RWPE2 (cell line): ENCODE results near the gene IL31.
"Not testable (repeated sequence)": the region's sequence is repeated elsewhere in the genome, so short reads cannot be mapped to it uniquely, and the experiment has no call there.

Source experiments
- ATAC-seq: fragments of 200-7000 bp; cut with Tn5 transposase; 3 replicates; pipeline ENCODE4 v1.9.1; 2021; ENCODE audit warnings: low read depth
- DNase-seq: peaks from one replicate; pipeline ENCODE4 v3.0.0-alpha.2; 2020; ENCODE audit warnings: low spot score
- H3K27ac ChIP-seq: fragments of 450-650 bp; 2 replicates; pipeline ENCODE4 v1.5.1; 2017; ENCODE audit warnings: mild to moderate bottlenecking; ENCODE audit not compliant: poor library complexity, severe bottlenecking
- H3K27me3 ChIP-seq: fragments of 250-450 bp; sonication (Bioruptor Pico); 2 replicates; pipeline ENCODE4 v1.5.1; 2021; ENCODE audit warnings: mild to moderate bottlenecking, moderate library complexity; ENCODE audit not compliant: insufficient read depth, poor library complexity, severe bottlenecking
- H3K36me3 ChIP-seq: fragments of 250-450 bp; sonication (Bioruptor Pico); 2 replicates; pipeline ENCODE4 v1.5.1; 2020; ENCODE audit warnings: low read depth, mild to moderate bottlenecking, moderate library complexity
- H3K4me1 ChIP-seq: fragments of 250-450 bp; sonication (Bioruptor Pico); 2 replicates; pipeline ENCODE4 v1.5.1; 2021; ENCODE audit warnings: mild to moderate bottlenecking, moderate library complexity; ENCODE audit not compliant: insufficient read depth, poor library complexity, severe bottlenecking
- H3K4me3 ChIP-seq: fragments of 250-450 bp; sonication (Bioruptor Pico); 2 replicates; pipeline ENCODE4 v1.5.1; 2021; ENCODE audit warnings: mild to moderate bottlenecking, moderate library complexity; ENCODE audit not compliant: severe bottlenecking
- H3K9me3 ChIP-seq: fragments of 250-450 bp; sonication (Bioruptor Pico); 2 replicates; pipeline ENCODE4 v1.5.1; 2021; ENCODE audit warnings: mild to moderate bottlenecking, moderate library complexity; ENCODE audit not compliant: severe bottlenecking
- TF ChIP-seq, protein P1 (sequence below): fragments of 450-650 bp; IDR thresholded peaks from one replicate; pipeline ENCODE4 v1.5.1; 2017; ENCODE audit warnings: mild to moderate bottlenecking, moderate library complexity; ENCODE audit not compliant: poor library complexity, severe bottlenecking

IL31 gene

DNA sequence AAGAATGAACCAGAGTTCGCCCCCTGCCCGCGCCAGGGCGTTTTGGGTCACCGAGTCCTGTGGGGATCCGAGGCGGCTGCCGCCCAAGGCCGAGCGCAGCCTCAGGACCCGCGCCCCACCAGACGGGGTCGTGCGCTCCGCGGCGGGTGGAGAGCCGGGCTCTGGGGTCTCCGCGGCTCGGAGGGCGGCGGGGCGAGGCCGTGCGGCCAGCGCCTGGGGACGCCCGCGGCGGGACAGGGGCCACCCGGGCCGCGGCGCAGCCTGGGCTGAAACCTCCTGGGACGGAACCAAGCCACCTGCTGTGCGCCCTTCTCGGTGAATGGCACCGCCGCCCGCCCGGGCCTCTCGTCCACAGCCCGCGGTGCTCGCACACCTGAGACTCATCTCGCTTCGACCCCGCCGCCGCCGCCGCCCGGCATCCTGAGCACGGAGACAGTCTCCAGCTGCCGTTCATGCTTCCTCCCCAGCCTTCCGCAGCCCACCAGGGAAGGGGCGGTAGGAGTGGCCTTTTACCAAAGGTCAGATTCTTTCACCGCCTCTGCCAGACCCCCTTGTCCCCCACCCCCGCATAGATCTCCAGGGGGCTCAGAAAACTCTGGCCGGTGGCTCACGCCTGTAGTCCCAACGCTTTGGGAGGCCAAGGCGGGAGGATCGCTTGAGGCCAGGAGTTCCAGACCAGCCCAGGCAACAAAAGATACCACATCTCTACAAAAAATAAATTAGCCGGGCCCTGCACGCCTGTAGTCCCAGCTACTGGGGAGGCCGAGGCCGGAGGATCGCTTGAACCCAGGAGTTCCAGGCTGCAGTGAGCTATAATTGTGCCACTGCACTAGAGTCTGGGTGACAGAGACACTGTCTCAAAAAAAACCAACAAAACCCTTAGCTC, 30.4 kb upstream of the IL31 start:
- Histone ChIP-seq H3K27ac (no peak overlapping the region), H3K36me3 (peaks cover 25% of the 10 kb centered on the region), H3K9me3 (no peaks in the 10 kb centered on the region), H3K4me3 (peak overlapping the region; percentile 60), H3K4me1 (no peaks in the 10 kb centered on the region), H3K27me3 (no peaks in the 10 kb centered on the region)
- no peak for DNase-seq
- TF ChIP-seq, protein P1, sequence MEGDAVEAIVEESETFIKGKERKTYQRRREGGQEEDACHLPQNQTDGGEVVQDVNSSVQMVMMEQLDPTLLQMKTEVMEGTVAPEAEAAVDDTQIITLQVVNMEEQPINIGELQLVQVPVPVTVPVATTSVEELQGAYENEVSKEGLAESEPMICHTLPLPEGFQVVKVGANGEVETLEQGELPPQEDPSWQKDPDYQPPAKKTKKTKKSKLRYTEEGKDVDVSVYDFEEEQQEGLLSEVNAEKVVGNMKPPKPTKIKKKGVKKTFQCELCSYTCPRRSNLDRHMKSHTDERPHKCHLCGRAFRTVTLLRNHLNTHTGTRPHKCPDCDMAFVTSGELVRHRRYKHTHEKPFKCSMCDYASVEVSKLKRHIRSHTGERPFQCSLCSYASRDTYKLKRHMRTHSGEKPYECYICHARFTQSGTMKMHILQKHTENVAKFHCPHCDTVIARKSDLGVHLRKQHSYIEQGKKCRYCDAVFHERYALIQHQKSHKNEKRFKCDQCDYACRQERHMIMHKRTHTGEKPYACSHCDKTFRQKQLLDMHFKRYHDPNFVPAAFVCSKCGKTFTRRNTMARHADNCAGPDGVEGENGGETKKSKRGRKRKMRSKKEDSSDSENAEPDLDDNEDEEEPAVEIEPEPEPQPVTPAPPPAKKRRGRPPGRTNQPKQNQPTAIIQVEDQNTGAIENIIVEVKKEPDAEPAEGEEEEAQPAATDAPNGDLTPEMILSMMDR, result no peak
- ATAC-seq, result no peak; the same call in 2 of the 3 replicates

DNA sequence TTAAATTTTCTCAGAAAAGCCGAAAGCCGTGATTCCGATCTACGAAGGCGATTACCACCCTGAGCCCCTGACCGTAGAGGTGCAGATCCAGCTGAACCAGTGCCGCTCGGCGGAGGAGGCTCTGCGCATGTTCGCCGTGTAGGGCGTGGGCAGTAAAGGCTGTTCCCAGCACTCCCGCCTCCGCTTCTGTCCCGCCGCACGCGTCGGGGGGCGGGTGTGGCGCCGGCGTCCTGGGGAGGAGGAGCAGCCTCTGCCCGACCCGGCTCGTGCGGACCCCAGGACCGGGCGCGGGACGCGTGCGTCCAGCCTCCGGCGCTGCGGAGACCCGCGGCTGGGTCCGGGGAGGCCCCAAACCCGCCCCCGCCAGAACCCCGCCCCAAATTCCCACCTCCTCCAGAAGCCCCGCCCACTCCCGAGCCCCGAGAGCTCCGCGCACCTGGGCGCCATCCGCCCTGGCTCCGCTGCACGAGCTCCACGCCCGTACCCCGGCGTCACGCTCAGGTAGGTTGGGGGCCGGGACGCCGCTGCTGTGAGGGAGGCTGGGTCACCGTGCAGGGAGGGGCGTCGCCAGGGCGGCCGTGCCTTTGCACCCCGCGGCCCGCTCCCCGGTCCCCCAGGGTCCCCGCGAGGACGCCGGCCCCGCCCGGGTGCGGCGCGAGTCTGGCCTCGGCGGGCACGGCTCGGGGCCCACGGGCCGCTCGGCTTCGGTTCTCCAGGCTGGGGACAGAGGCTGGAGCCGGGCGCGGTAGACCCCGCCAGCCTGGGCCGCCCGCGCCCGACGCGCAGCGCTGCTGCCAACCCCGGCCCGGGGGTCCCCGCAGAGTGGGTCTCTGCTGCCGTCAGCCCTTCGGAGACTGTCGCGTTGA, 29.5 kb upstream of the IL31 start, which contains the start of gene B3GNT4:
TSS of gene B3GNT4 (plus strand) at position 409 of the 866 bp plus-strand sequence. CDS start 910 bp downstream, outside the sequence.
- Histone ChIP-seq H3K27me3 (no peaks in the 10 kb centered on the region), H3K27ac (peak within 1 kb of the TSS; percentile 12), H3K4me3 (peak within 1 kb of the TSS; percentile 60), H3K9me3 (no peaks in the 10 kb centered on the region), H3K36me3 (peaks cover 18% of the 10 kb centered on the region; the same call in 1 of the 2 replicates), H3K4me1 (no peaks in the 10 kb centered on the region)
- TF ChIP-seq, protein P1, result no peak
- no peak for DNase-seq
- ATAC-seq, result peak; percentile 75

DNA sequence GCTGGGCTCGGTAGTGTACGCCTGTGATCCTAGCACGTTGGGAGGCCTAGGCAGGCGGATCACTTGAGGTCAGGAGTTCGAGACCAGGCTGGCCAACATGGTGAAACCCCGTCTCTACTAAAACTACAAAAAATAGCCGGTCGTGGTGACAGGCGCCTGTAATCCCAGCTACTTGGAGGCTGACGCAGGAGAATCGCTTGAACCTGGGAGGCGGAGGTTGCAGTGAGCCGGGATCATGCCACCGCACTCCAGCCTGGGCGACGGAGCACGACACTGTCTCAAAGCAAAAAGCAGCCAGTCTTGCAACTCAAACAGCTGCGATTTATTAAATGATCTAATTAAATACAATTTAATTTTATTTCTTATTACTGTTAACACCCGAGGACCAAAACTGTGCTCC, 28.8 kb upstream of the IL31 start:
- DNase-seq, H3K4me1 ChIP-seq, H3K9me3 ChIP-seq, ATAC-seq, H3K27me3 ChIP-seq: not testable (repeated sequence)
- Histone ChIP-seq H3K4me3 (peak overlapping the region; percentile 60), H3K27ac (peak overlapping the region; percentile 12), H3K36me3 (peaks cover 10% of the 10 kb centered on the region; the same call in 1 of the 2 replicates)

DNA sequence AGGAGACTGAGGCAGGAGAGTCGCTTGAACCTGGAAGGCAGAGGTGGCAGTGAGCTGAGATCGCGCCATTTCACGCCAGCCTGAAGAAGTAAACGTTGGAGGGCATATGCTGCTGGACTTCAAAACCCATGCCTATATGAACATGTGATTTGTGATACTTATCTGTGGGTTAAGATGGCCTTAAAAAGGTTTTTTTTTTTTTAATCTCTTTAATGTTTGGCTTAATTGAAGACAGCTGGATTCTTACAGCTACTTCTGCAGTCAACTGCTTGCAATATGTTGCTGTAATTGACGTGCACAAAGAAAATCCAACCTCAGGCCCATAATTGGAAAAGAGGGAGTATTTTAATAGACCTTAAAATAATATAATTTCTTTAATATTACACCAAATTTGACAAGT, 28.0 kb upstream of the IL31 start:
- no peak for ATAC-seq
- Histone ChIP-seq H3K27ac (no peak overlapping the region), H3K27me3 (no peaks in the 10 kb centered on the region), H3K4me3 (no peak overlapping the region), H3K36me3 (0 out of 2 replicates have a peak, but pooled peaks cover 2% of the 10 kb centered on the region), H3K9me3 (no peaks in the 10 kb centered on the region), H3K4me1 (peaks cover 8% of the 10 kb centered on the region)
- TF ChIP-seq, protein P1, result no peak
- no peak for DNase-seq

DNA sequence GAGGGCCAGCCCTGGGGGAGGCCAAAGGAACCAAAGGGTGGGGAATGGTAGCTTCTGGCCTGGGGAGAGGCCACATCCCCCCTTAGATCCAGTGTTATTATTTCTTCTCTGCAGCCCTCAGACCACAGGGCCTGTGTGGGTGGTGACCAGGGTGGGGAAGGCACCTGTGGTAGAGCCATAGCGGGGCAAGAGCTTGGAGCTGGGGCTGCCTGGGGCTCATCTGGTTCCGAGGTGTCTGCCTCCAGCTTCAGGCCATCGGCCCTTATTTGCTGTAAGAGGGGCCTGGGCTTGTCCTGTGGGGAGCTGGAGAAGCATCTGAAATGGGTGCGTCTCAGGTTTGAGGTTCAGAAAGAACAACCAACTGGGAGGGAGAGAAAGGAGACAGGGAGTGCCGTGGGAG, 27.4 kb upstream of the IL31 start:
- no peak for DNase-seq
- no peaks in the 10 kb centered on the region for H3K27me3 ChIP-seq
- no peak for ATAC-seq

More for the DNA sequence above, 27.4 kb upstream of the IL31 start:
- Histone ChIP-seq H3K27ac (no peak overlapping the region), H3K9me3 (no peaks in the 10 kb centered on the region), H3K36me3 (no peaks in the 10 kb centered on the region), H3K4me3 (no peak overlapping the region), H3K4me1 (peaks cover 8% of the 10 kb centered on the region)
- TF ChIP-seq, protein P1, result no peak
